ENCODE results near the gene GLI3.

The GLI3 gene

DNA sequence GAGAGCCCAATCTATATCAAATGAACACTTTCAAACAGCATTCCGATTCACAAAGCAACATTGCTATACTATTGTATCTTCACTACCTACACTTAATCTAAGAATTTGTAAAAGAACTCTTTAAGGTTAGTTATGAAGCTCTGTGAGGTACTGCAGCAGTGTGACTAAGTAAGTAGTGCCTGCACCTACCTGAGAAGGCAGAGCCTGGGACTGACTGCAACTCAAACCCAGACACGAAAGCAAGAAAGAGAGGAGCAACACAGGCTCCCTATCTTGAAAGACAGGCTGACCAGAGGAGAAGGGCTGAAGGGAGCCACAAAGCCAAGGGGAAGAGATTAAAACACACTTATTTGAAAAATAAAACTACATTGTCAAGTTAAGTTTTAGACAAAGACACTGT, 160.1 kb downstream of the GLI3 start:
- DNase-seq, result no peak

DNA sequence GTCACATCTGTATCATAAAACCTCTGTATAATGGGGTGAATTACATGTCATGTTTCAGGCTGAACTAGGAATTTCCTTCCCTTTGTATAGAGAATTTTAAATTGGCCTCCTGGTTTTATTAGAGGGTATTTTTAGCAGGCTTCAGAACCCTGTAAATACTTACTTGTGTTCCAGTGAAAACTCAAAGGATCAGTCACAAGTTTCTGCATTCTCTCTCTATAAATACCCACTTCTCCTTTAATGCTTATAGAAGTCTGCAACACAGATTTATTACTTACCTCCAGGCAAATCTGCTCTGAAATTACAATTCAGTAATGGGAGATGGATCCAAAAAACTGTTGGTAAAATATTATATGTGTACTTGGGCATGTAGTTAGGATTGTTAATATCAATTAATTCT, 161.6 kb downstream of the GLI3 start:
- no peak for DNase-seq

DNA sequence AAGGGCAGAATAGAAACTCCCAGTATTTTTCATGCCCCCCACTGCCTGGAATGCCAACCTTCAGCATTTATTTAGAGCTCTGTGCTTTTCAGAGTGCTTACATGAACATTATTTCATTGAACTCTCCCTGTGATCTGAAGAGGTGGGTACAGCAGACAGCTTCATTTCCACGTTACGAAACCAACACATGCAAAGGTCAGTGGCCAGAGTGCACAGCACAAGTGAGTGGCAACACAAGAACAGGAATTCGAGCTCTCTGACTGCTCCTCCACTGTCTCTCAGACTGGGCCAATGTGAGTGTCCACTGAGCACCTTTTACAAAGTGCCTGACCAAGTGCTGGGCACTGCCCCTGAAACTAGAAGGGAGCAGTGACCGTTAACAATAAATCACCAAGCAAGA, 162.9 kb downstream of the GLI3 start:
- no peak for DNase-seq

DNA sequence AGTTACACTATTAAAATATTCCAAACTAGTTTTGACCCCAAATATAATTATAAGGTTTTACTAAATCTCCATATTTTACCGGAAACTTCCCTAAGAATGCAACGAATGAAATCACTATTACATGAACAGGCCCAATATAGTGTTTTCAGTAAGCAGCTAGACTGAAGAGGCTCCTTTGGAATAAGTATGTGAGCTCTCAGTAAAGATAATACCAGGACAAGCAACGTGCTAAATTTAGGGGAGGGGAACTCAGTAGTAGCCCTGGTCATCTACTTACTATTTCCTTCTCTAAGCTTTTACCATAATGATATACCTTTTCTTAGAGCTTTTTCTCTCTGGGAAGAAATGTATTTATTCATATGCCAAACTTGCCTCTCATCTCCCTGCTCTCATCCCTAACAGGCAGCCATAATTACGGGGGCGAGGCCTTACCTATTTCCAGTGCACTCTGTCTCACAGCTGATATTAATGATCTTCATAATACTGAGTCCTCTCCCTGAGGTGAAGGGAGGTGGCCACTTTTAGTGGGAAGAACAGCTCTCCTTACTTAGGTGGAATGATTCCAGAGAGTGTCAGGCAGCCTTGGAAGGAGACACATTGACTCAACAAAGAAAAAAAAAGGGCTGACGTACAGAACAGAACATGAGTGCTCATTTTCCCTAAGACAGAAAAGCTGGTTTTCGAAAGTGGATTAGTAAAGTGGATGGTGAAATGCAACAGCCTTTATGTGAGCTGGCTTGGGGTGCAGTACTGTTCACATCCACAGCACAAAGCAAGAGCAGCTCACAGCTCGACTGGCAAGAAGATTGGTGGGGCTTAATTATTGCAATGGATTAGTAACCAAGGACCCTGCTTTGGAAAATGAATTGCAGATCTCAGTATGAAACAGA, 165.4 kb downstream of the GLI3 start:
- no peak for DNase-seq

DNA sequence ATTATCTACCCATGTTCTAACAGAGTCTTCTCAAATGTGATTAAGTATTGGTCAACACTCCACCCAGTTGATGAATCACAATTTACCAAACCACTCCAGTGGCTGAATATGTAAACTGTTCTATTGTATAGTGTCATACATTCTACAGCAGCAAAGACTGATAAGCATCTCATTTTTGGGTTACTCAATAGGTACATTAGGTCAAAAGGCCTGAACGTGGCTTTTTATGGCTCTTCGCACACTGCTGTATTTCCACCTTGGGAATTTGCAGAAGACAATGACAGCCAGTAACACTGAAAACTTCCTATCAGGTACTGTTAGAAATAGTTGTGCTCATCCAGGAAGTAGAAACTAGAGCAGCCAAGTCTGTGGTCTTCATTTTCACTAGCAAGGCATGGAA, 166.9 kb downstream of the GLI3 start:
- no peak for DNase-seq

DNA sequence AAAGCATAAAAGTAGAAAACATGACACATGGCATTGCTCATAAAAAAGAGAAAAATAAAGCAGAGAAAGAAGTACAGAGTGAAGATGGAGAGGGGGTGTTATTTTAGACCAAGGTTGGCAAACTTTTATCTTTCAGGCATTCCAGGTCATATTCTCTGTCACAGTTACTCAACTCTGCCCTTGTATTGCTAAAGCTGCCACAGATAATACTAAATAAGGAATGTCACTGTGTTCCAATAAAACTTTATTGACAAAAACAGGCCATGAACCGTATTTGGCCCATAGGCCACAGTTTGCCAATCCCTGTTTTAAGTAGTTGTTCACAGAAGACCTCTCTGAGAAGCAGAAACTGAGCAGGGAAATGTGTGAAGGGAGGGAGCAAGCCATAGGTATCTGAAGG, 167.4 kb downstream of the GLI3 start:
- DNase-seq, result no peak

DNA sequence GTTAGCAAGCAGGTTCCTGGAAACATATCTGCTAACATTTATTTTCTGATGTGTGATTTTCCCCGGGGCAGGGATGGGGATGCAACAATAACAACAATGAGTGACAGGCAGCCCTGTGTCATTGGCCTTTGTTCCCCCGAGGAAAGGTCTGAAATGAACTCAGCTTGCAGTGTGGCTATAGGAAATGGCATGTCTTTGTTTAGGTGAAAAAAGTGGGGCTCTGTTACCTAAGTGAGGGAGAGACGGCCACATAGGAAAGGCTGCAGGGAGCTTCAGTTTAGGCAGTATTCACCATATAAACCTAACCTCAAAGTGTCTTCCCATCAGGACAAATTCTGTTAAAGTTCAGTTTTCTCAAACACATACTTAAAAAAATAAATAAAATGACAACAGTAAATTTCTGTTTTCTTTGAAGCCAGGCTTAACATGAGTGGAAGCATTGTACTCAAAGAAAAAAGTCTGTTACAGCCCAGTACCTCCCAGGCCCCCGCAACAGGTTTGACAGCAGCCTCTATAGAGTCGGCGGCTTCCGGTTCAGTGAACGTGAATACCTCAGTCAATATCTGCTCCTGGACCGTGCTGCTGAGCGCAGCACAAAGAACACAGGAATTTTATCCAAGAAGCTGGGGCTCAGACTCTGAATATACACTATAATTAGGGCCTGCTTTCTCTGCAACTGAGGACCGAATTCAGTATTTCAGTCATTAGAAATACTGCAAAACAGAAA, 168.3 kb downstream of the GLI3 start:
- no peak for DNase-seq

DNA sequence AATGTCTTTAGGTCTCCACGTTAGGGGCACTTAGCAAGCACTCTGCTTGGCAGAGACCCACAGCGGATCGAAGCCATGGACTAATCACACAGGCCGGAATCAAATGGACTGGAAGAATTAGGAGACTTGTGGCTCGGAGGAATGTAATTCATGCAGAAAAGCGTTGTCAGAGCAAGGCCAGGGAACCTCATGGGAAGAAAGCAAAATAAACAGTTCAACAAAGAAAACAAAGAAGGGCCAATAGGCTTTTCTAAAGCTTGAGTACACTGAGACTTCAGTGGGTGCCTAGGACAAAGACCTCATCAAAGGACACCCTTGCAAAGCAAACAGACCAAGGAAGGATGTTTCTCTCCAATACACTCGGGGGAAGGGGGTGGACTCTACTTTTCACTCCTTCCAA, 171.1 kb downstream of the GLI3 start:
- DNase-seq, result peak in 4 of 14 donors; percentile 6 to 14 (median 10)

DNA sequence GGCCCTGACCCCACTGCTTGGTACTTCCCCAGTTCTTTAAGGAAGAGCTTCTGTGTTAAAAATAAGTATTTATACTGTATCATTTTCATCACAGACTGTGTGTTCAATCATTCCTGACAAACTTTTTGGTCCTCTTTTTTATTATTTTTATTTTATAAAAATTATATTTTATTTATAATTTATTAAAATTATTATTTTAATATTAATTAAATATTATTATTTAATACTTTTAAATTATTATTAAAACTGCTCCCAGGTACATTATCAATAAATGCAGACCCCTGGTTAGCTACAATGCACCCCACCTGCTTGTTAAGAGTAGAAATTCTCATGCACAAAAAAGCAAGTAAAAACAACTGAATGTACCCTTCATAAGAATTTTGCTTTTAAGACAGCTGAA, 172.0 kb downstream of the GLI3 start:
- no peak for DNase-seq

DNA sequence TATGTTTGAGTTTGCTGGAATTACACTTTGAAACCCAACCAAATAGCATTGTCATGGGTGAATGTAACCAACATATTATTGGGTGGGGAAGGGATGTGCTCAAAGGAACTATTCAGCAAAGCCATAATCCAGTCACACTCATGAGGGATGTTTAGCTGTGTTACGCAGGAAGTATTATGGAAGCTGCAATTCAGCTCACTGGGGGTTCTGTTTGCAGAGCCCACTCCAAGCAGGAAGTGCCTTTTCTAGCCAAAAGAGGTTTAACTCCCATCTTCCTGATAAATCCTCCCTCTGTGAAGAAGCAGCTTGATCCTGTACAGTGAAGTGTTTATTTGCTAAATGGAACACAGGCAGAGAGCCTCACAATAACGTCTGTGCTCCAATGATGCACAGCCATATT, 172.5 kb downstream of the GLI3 start:
- no peak for DNase-seq

DNA sequence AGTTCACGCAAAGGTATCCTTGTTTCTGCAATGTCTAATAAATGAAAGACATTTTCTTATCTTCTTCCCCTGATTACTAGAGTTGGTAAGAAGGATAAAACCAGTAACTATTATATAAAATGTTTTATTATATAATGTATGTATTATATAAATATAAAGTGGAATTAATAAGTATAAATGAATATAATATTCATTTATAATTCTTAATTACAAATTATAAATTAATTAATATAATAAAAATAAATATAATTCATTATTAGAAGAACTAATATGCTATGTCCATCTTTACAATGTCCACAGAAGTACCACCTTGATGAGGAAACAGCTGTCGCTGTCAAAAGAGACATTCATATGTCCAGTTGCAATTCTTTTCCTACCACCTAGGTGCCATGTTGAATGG, 177.7 kb downstream of the GLI3 start:
- DNase-seq, result no peak

DNA sequence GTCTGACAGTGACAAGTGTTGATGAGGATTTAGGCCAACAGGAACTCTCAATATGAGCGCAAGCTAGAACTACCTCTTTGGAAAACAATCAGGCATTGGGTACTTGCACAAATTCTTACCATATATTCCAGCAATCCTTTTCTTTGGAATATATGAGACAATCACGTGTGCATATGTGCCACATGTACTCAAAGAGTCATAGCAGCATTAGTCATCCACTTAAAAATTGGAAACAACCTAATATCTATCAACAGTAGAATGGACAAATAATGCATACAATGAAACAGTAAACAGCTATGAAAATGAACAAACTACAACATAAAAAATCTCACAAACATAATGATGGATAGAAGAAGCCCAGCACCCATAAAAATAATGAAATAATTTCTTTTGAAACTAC, 179.7 kb downstream of the GLI3 start:
- DNase-seq, result no peak

DNA sequence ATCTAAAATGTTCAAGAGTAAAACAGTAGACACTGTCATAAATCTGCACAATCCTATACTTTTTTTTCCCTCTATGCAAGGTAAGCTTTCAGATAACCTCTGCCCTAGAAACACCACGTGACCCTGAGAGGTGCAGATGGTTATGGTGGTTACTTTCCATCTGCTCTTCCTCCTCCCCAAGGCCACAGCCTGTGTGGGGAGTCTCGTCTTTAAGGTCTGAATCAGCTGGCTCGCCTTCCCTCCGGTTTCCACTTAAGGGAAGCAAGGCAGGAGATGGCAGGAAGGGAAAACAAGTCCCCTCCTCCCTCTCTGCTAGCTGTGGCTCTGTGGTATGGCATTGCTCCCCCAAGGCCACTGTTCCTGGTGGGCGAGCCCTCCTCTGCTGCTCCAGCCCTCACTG, 181.8 kb downstream of the GLI3 start:
- DNase-seq, result no peak

DNA sequence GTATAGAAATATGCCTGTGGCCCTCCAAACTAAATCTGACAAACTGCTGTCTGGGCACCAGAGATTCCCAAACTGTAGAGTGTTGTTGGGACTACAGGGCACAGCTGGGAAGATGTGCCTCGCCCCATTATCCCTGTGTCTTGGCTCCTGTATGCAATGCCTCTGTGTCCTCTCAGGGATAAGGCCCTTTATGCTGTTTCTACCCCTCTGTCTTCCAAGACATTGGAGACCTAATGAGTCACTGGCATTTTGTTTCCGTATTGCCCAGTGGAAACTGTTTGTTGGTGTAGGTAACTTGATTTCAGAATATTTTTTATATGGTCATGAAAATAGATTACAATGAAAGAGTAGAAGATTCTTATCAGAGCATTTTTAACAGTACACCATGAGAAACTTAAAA, 183.2 kb downstream of the GLI3 start:
- no peak for DNase-seq

DNA sequence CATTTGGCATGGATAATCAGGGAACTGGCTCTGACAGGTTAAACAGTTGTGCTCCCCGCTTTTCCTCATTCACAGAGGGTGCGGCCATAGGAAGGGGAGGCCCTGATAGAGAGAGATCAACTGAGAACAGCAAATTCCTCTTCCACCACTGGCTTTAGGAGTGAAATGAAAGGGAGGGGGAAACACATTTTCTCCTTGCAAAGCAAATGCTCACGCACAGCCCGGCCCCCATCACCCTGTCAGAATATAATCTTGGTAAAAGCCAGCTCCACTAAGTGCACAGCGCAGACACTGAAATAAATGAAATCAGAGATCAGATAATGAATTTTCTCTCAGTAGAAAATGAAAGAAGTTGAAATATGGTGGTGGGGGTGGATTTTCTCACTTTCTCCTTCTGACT, 187.2 kb downstream of the GLI3 start:
- no peak for DNase-seq

DNA sequence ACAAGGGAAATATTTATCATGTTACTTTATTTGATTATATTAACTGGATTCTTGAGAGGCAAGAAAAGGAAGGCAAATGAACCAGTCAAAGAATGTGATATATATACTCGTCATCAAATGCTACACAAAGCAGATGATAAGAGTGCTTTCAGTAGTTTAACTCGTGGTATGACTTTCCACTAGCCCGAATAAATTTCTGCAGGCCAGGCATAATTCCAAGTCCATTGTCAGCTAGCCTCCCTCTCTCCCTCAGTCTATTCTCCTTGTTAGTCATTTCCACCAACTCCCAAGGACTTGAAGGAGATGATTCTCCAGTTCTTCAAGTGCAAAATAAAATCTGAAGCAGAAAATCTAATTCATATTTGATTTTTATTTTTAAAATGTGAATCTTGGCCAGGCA, 190.5 kb downstream of the GLI3 start:
- DNase-seq, result no peak

DNA sequence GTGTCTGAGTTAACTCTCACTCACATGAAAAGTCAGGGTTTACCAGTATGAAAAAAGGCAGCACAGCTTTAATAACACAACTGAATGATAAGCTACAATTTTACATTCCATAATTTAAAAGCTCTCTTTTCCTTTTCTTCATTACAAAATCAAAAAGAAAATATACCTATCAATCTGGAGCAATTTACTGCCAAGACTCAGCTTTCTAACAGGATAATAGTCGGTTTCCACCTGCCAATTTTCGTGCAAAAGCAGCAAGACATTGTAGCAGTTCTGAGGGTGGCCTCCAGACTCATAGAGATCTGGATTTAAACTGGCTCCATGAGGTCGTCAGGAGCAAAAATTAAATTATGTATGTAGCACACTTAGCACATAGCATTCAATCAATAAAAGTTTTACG, 191.0 kb downstream of the GLI3 start:
- no peak for DNase-seq

DNA sequence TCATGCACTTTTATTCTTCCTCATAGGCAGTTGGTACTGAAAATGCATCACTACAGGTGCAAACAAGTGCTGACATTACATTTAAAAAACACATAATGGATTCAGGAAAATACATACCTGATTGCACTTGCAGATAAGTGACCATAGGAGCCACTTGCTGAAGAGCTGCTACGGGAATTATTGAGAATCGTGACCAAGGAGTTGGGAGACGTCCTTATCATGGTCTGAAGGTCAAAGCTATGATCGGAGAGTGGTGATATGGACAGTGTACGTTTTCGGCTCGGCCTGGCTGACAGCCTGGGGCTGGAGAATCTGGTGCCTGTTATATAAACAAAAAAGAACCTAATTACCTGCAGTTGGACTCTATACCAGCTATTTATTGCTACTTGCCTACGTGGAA, 197.1 kb downstream of the GLI3 start:
- DNase-seq, result no peak

DNA sequence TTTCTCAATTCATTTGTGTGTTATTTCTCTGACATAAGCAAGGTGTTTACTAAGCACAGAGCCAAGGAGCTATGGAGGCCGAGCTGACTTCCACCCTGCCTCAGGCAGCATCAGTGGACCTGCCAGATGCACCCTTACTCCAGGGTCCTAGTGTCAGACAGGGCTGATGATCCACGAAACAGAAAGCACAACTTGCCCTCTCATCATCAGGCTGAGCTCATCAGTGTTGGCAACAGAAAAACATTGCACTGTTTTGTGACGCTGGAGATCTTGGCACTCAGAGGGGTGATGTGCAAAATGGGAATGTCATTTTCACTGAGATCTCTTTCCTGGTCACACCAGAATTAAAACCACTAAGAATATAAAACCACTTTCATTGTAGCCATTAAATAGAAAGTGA, 201.8 kb downstream of the GLI3 start:
- DNase-seq, result peak in 3 of 14 donors; percentile 6 to 24 (median 13)

DNA sequence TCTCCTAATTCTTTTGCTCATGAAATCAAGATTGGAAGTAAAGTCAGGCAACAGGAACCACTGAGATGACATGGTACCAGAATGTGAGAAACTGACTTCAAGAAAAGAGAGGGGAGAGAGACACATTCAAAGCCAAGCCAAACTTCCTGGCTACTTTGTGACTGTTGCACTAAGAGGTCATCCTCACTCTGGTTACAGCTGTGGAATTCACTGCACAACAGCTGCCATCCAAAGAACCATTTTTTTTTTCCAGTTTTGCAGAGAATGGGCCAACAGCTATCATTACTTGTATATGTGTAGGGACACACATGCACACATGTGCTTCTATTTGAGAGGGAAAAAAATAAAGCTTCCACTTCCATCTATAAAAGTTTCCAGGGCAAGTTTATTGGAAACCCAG, 203.5 kb downstream of the GLI3 start:
- DNase-seq, result no peak

DNA sequence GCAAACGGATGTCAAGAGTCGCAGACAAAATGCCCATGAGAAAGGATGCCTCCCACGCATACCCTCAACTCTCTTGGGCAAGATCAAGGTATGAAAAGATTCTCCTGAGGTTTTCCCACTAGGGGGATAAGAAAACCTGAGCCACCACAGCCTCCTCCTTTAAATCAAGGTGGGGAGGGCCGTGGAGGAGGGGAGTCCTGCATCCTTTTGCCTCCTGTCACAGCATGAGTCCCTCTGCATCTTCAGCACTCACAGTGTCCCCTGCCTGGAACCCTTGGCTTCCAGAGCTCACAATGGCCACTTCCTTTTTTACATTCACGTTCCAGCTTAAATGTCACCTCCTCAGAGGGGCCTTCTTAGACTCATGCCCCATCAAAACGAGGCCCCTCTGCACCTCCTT, 207.6 kb downstream of the GLI3 start:
- DNase-seq, result no peak

DNA sequence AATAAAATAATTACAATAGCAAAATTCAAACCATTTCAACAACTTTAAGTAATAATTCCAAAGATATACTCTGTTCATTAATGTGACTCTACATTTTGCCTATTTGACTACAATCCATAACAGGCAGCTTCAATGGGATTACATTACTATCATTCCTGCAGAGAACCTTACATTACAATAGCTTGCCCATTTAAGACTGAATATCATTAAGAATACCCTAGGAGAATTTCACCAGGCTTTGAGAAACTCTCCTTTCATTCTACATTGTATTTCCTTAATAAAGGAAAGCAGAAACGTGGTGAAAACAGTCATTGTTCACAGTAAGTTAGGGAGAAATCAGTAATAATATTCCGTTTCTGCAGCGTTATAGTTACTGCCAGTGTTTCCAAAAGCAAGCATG, 209.5 kb downstream of the GLI3 start:
- DNase-seq, result no peak

DNA sequence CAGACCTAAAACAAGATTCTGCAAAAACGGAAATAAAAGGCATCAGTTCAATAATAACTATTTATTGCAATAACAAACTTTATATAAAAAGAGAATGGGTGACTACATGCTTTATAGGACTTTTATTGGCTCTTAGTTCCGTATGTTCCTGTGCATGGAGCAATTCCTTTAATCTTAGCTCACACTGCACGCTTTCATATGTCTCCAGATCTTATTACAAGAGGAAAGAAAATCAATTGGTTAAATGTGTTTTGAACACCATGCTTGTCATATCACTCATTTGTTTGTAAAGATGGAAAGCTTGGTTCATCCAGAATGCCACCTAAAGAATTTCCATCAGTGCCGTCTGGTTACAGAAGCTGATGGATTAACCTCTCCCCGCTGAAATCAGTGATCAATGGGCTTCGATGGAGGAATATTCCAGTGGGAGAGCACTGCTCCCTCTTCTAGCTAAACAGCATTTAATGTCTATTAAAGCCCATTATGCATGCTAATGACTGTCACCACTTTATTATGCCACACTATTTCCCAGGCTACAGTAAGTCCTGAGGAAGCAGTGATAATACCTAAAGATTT, 210.3 kb downstream of the GLI3 start:
- DNase-seq, result no peak
